ENCODE measurements around the gene HYPK.
"Not testable (repeated sequence)": the region's sequence is repeated elsewhere in the genome, so short reads cannot be mapped to it uniquely, and the experiment has no call there.

The HYPK gene

GRCh38 chr15:43795197-43795596 is 5.2 kb upstream of the HYPK start:
- no peak for DNase-seq (ENCODE audit: low read depth, low spot score)

- no peak for DNase-seq (ENCODE audit: low read depth, low spot score)
Observed at GRCh38 chr15:43795997-43796396, 4.4 kb upstream of the HYPK start.

GRCh38 chr15:43796566-43796965 is 3.8 kb upstream of the HYPK start:
- DNase-seq (ENCODE audit: low read depth, low spot score): no peak

- no peak for DNase-seq (ENCODE audit: low read depth, low spot score)
Observed at GRCh38 chr15:43799209-43799944, 1.0 kb upstream of the HYPK start.

GRCh38 chr15:43799945-43800285 is 484 bp upstream of the HYPK start, which contains the start of gene SERINC4:
Gene SERINC4 (minus strand): TSS chr15:43800220. CDS start chr15:43799986, 234 bp downstream.
- DNase-seq (ENCODE audit: low read depth, low spot score): no peak

- not testable (repeated sequence) for DNase-seq (ENCODE audit: low read depth, low spot score)
Observed at GRCh38 chr15:43802676-43803075, 2.3 kb downstream of the HYPK start.

- DNase-seq (ENCODE audit: low read depth, low spot score): no peak
Observed at GRCh38 chr15:43808435-43808950, 8.1 kb downstream of the HYPK start.

- DNase-seq (ENCODE audit: low read depth, low spot score): no peak
Observed at GRCh38 chr15:43808960-43809678, 8.7 kb downstream of the HYPK start.

- DNase-seq (ENCODE audit: low read depth, low spot score): not testable (repeated sequence)
Observed at GRCh38 chr15:43815064-43815463, 14.7 kb downstream of the HYPK start.

GRCh38 chr15:43821505-43821904 is 21.1 kb downstream of the HYPK start:
- DNase-seq (ENCODE audit: low read depth, low spot score): no peak

GRCh38 chr15:43824302-43825246 is 24.2 kb downstream of the HYPK start, which contains the start of gene MFAP1:
Gene MFAP1 (minus strand): TSS chr15:43824690. CDS start chr15:43824569, 121 bp downstream.
- peak; percentile 97 for DNase-seq (ENCODE audit: low read depth, low spot score)

- DNase-seq (ENCODE audit: low read depth, low spot score): not testable (repeated sequence)
Observed at GRCh38 chr15:43825305-43825704, 24.9 kb downstream of the HYPK start.

GRCh38 chr15:43826029-43826507 is 25.7 kb downstream of the HYPK start:
- DNase-seq (ENCODE audit: low read depth, low spot score): no peak

- peak; percentile 85 for DNase-seq (ENCODE audit: low read depth, low spot score)
Observed at GRCh38 chr15:43826508-43827341, 26.3 kb downstream of the HYPK start, which contains the start of gene WDR76. Gene WDR76 (plus strand): TSS chr15:43827002. CDS start chr15:43827033, 31 bp downstream.

GRCh38 chr15:43828061-43828657 is 27.8 kb downstream of the HYPK start:
- peak; percentile 10 for DNase-seq (ENCODE audit: low read depth, low spot score)

- not testable (repeated sequence) for DNase-seq (ENCODE audit: low read depth, low spot score)
Observed at GRCh38 chr15:43829951-43830540, 29.6 kb downstream of the HYPK start.

- DNase-seq (ENCODE audit: low read depth, low spot score): not testable (repeated sequence)
Observed at GRCh38 chr15:43830691-43831275, 30.4 kb downstream of the HYPK start.

- not testable (repeated sequence) for DNase-seq (ENCODE audit: low read depth, low spot score)
Observed at GRCh38 chr15:43831519-43832052, 31.2 kb downstream of the HYPK start.

- not testable (repeated sequence) for DNase-seq (ENCODE audit: low read depth, low spot score)
Observed at GRCh38 chr15:43832485-43832884, 32.1 kb downstream of the HYPK start.

Data from astrocyte of the hippocampus (primary cell).